ENCODE results near the gene GRK6. TPM values are rescaled to one million over a fixed set of nuclear protein-coding genes. Genes with fewer than 3 reads are reported as not detected.

Gene GRK6
- total and polyA plus RNA-seq, 12 donors, result 6.7 to 22.9 (median 15.2) TPM

- no peak for DNase-seq
- WGBS, 2 donors, result 86% methylated on average over 26 of the region's 26 CpGs
- H3K27me3 ChIP-seq, result no peaks in the 10 kb centered on the region
- intact Hi-C loops (cut with DNase I), result no loop called here
- ATAC-seq, result no peak
- no peak overlapping the region for H3K4me3 ChIP-seq
- peaks cover 0 to 29% (median 20%) of the 10 kb centered on the region in 9 donors for H3K4me1 ChIP-seq
- H3K36me3 ChIP-seq, result peaks cover 4 to 100% (median 55%) of the 10 kb centered on the region in 9 donors
- TF ChIP-seq CTCF (IDR thresholded peaks at IDR 0.05), result peak in 3 of 9 donors; percentile 5 to 9 (median 8)
- H3K9me3 ChIP-seq, result no peaks in the 10 kb centered on the region
- no peak overlapping the region for H3K27ac ChIP-seq
These were observed 62.7 kb downstream of the GRK6 start for GRCh38 chr5:177489119-177489716.

- no peaks in the 10 kb centered on the region for H3K27me3 ChIP-seq
- H3K4me3 ChIP-seq, result no peak overlapping the region
- H3K36me3 ChIP-seq, result peaks cover 4 to 89% (median 51%) of the 10 kb centered on the region in 9 donors
- no peak overlapping the region for H3K27ac ChIP-seq
- intact Hi-C loops (cut with DNase I), result loop anchor here in 1 of 10 donors (10.0 kb wide), 1 partner anchor 176 kb away; the partner anchor contains the start of gene MXD3
- no peaks in the 10 kb centered on the region for H3K9me3 ChIP-seq
- WGBS, 2 donors, result 87 to 88% methylated on average over 15 of the region's 15 CpGs
- H3K4me1 ChIP-seq, result peaks cover 8 to 41% (median 32%) of the 10 kb centered on the region in 9 donors
- DNase-seq (no peak), ATAC-seq (no peak)
- no peak for TF ChIP-seq CTCF (IDR thresholded peaks at IDR 0.05)
These were observed 64.0 kb downstream of the GRK6 start for GRCh38 chr5:177490311-177490991.

- H3K36me3 ChIP-seq, result peaks cover 4 to 88% (median 50%) of the 10 kb centered on the region in 9 donors
- H3K4me3 ChIP-seq, result no peak overlapping the region
- H3K27me3 ChIP-seq, result no peaks in the 10 kb centered on the region
- H3K9me3 ChIP-seq, result no peaks in the 10 kb centered on the region
- TF ChIP-seq CTCF (IDR thresholded peaks at IDR 0.05), result no peak
- intact Hi-C loops (cut with DNase I), result loop anchor here in 1 of 10 donors (10.0 kb wide), 1 partner anchor 176 kb away; the partner anchor contains the start of gene MXD3
- peak overlapping the region in 1 of 10 donors; percentile 9 for H3K27ac ChIP-seq
- 94 to 95% methylated on average over 16 of the region's 16 CpGs for WGBS, 2 donors
- peaks cover 13 to 47% (median 38%) of the 10 kb centered on the region in 9 donors for H3K4me1 ChIP-seq
- DNase-seq (no peak), ATAC-seq (no peak)
These were observed 64.5 kb downstream of the GRK6 start for GRCh38 chr5:177490992-177491391.

- ATAC-seq, result peak in 1 of 8 donors; percentile 1
- Histone ChIP-seq H3K9me3 (no peaks in the 10 kb centered on the region), H3K27me3 (no peaks in the 10 kb centered on the region), H3K4me1 (peaks cover 14 to 52% (median 43%) of the 10 kb centered on the region in 9 donors), H3K36me3 (peaks cover 4 to 83% (median 50%) of the 10 kb centered on the region in 9 donors), H3K27ac (peak overlapping the region in 1 of 10 donors; percentile 9), H3K4me3 (no peak overlapping the region)
- intact Hi-C loops (cut with DNase I), result loop anchor here in 1 of 10 donors (10.0 kb wide), 1 partner anchor 177 kb away; the partner anchor contains the start of gene MXD3
- WGBS, 2 donors, result 65 to 70% methylated on average over 41 to 43 of the region's 43 CpGs
- peak; percentile 48 to 72 (median 61) for TF ChIP-seq CTCF (IDR thresholded peaks at IDR 0.05)
- no peak for DNase-seq
These were observed 65.0 kb downstream of the GRK6 start for GRCh38 chr5:177491429-177491945.

All from heart right ventricle (tissue), 16 donors.